ENCODE data around the gene RDH13. TPM values are rescaled to one million over a fixed set of nuclear protein-coding genes. Genes with fewer than 3 reads are reported as not detected.

Gene RDH13
- total RNA-seq, 1 donor from 2014 or later, result 85.7 TPM

DNA sequence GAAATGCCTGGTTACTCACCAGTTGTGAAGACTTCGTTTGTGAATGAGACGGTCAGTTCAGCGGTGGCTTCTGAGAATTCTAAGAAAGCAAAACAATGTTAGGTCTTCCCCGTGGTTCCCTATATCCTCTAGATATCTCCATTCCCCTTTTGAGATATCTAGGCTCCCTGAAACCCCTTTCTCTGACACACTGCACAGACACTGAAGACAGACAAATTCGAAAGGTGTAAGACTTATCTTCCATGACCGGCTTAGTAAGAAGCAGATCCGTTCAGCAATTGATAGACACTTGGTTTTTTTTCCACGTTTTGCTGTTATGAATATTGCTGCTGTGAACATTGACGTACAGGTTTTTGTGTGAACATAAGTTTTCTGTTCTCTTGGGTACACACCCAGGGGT lies 44.3 kb downstream of the RDH13 start:
- H3K27me3 Mint-ChIP-seq (ENCODE audit: low read depth), result no peaks in the 10 kb centered on the region
- H3K4me3 Mint-ChIP-seq, result no peak overlapping the region
- peaks cover 17% of the 10 kb centered on the region for H3K9me3 Mint-ChIP-seq
- H3K4me1 Mint-ChIP-seq, result no peaks in the 10 kb centered on the region
- TF ChIP-seq, protein P1, sequence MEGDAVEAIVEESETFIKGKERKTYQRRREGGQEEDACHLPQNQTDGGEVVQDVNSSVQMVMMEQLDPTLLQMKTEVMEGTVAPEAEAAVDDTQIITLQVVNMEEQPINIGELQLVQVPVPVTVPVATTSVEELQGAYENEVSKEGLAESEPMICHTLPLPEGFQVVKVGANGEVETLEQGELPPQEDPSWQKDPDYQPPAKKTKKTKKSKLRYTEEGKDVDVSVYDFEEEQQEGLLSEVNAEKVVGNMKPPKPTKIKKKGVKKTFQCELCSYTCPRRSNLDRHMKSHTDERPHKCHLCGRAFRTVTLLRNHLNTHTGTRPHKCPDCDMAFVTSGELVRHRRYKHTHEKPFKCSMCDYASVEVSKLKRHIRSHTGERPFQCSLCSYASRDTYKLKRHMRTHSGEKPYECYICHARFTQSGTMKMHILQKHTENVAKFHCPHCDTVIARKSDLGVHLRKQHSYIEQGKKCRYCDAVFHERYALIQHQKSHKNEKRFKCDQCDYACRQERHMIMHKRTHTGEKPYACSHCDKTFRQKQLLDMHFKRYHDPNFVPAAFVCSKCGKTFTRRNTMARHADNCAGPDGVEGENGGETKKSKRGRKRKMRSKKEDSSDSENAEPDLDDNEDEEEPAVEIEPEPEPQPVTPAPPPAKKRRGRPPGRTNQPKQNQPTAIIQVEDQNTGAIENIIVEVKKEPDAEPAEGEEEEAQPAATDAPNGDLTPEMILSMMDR (IDR thresholded peaks at IDR 0.05; ENCODE audit: unreplicated experiment), result no peak
- H3K36me3 Mint-ChIP-seq, result peaks cover 20% of the 10 kb centered on the region
- no peak for DNase-seq (ENCODE audit: low spot score in 2 of 2, unreplicated experiment in 2 of 2)
- H3K27ac Mint-ChIP-seq, result no peak overlapping the region

DNA sequence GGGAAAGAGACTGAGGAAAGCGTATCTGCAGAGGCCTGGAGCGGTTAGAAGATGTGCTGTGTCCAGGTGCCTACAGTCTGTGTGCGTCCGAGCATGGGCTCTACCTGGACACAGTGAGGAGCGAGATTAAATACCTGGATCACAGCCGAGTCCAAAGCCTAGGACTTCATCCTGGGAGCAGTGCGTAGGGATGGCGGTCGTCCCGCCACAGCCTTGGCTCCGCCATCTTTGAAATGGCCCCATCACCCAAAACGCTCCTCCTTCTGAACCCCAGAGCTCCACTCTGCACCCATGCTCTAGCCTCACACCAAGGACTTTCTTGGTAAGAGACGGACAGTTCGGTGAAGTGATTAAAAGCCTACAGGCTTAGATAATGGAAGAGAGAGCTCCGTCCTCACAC lies 44.7 kb downstream of the RDH13 start:
- Mint-ChIP-seq H3K4me1 (no peaks in the 10 kb centered on the region), H3K4me3 (no peak overlapping the region), H3K27ac (no peak overlapping the region), H3K27me3 (ENCODE audit: low read depth) (peaks cover 3% of the 10 kb centered on the region), H3K36me3 (peaks cover 17% of the 10 kb centered on the region), H3K9me3 (peaks cover 13% of the 10 kb centered on the region)
- TF ChIP-seq, protein P1 (IDR thresholded peaks at IDR 0.05; ENCODE audit: unreplicated experiment), result no peak
- DNase-seq (ENCODE audit: low spot score in 2 of 2, unreplicated experiment in 2 of 2), result no peak

DNA sequence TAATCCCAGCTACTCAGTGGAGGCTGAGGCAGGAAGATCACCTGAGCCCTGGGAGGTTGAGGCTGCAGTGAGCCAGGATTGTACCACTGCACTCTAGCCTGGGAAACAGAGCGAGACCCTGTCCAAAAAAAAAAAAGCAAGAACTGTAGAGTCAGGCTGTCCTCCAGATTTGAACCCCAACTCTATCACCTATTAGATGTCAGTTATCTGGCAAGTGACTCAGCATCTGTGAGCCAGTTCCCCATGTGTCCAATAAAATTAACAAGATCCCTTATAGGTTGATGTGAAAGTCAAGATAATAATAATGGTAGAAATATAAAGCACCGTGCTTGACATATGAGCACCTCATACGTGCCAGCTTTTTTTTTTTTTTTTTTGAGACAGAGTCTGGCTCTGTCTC lies 46.9 kb downstream of the RDH13 start:
- TF ChIP-seq, protein P1 (IDR thresholded peaks at IDR 0.05; ENCODE audit: unreplicated experiment), result no peak
- H3K36me3 Mint-ChIP-seq, result peaks cover 3% of the 10 kb centered on the region
- H3K9me3 Mint-ChIP-seq, result no peaks in the 10 kb centered on the region
- no peak overlapping the region for H3K27ac Mint-ChIP-seq
- no peak for DNase-seq (ENCODE audit: low spot score in 2 of 2, unreplicated experiment in 2 of 2)
- no peaks in the 10 kb centered on the region for H3K4me1 Mint-ChIP-seq
- H3K4me3 Mint-ChIP-seq, result no peak overlapping the region
- H3K27me3 Mint-ChIP-seq (ENCODE audit: low read depth), result peaks cover 21% of the 10 kb centered on the region

DNA sequence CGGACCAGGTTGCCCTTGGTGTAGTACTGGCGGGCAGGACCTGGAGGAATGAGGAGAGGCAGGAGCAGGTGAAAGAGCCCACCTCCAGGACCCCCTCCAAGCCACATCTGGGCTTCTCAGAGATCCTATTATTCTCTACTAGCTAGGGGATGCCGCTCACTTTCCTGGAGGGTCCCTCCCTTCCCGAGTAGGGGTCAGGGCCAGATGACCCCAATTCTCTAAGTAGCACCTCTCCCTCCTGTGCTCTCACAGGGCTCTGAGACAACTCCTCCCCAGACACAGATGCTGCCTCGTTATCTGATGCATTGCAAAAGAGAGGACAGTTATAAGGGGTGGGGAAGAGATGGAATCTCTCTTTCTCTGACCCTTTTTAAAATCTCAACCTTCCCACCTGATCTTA lies 47.8 kb downstream of the RDH13 start:
- no peak overlapping the region for H3K27ac Mint-ChIP-seq
- H3K4me1 Mint-ChIP-seq, result no peaks in the 10 kb centered on the region
- DNase-seq (ENCODE audit: low spot score in 2 of 2, unreplicated experiment in 2 of 2), result no peak
- no peaks in the 10 kb centered on the region for H3K9me3 Mint-ChIP-seq
- no peak overlapping the region for H3K4me3 Mint-ChIP-seq
- TF ChIP-seq, protein P1 (IDR thresholded peaks at IDR 0.05; ENCODE audit: unreplicated experiment), result no peak
- peaks cover 29% of the 10 kb centered on the region for H3K27me3 Mint-ChIP-seq (ENCODE audit: low read depth)
- H3K36me3 Mint-ChIP-seq, result no peaks in the 10 kb centered on the region

DNA sequence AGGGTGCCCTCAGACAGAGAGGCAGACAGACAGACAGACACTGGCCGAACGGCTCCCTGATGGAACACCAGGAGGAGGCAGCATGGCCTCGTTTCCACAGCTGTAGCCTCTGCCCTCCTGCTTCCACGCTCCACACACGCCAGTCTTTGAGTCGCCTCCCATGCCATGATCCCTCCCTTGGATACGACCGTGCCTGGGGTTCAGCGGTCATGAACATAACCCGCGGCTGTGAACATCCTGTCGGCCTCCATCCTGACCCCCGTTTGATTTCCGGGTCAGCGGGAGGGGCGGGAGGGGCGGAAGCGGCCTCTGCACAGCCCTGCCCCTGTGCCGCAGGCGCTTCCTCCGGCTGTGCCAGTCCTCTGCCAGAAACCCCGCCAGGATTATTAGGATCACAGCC lies 48.2 kb downstream of the RDH13 start:
- H3K9me3 Mint-ChIP-seq, result no peaks in the 10 kb centered on the region
- no peaks in the 10 kb centered on the region for H3K36me3 Mint-ChIP-seq
- H3K4me1 Mint-ChIP-seq, result no peaks in the 10 kb centered on the region
- TF ChIP-seq, protein P1 (IDR thresholded peaks at IDR 0.05; ENCODE audit: unreplicated experiment), result no peak
- DNase-seq (ENCODE audit: low spot score in 2 of 2, unreplicated experiment in 2 of 2), result no peak
- no peak overlapping the region for H3K27ac Mint-ChIP-seq
- no peak overlapping the region for H3K4me3 Mint-ChIP-seq
- H3K27me3 Mint-ChIP-seq (ENCODE audit: low read depth), result peaks cover 32% of the 10 kb centered on the region

DNA sequence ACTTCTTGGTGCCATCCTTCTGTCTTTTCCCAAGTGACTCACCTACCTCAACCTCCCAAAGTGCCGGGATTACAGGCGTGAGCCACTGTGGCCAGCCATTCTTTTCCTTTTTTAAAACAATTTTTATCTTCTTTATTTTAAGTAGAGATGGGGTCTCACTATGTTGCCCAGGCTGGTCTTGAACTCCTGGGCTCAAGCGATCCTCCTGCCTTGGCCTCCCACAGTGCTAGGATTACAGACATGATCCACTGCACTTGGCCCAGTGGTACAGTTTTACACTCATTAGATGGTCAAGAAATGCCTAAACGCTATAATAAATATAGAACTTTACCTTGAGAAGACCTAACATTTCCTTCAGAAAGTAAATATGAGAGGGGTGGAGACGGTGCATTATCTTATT lies 49.4 kb downstream of the RDH13 start:
- no peaks in the 10 kb centered on the region for H3K9me3 Mint-ChIP-seq
- no peak for DNase-seq (ENCODE audit: low spot score in 2 of 2, unreplicated experiment in 2 of 2)
- H3K27ac Mint-ChIP-seq, result no peak overlapping the region
- peaks cover 44% of the 10 kb centered on the region for H3K27me3 Mint-ChIP-seq (ENCODE audit: low read depth)
- TF ChIP-seq, protein P1 (IDR thresholded peaks at IDR 0.05; ENCODE audit: unreplicated experiment), result no peak
- H3K36me3 Mint-ChIP-seq, result no peaks in the 10 kb centered on the region
- no peak overlapping the region for H3K4me3 Mint-ChIP-seq
- no peaks in the 10 kb centered on the region for H3K4me1 Mint-ChIP-seq

Data from mesothelial cell of epicardium (in vitro differentiated cells).